Measurements from ENCODE around the gene USP22. TPM values are rescaled to one million over a fixed set of nuclear protein-coding genes. Genes with fewer than 3 reads are reported as not detected.
A peak's percentile ranks its signal among the peaks of the same experiment; 100 is the strongest.

USP22 gene
- total RNA-seq, 1 donor from 2014 or later = 192 TPM

DNA sequence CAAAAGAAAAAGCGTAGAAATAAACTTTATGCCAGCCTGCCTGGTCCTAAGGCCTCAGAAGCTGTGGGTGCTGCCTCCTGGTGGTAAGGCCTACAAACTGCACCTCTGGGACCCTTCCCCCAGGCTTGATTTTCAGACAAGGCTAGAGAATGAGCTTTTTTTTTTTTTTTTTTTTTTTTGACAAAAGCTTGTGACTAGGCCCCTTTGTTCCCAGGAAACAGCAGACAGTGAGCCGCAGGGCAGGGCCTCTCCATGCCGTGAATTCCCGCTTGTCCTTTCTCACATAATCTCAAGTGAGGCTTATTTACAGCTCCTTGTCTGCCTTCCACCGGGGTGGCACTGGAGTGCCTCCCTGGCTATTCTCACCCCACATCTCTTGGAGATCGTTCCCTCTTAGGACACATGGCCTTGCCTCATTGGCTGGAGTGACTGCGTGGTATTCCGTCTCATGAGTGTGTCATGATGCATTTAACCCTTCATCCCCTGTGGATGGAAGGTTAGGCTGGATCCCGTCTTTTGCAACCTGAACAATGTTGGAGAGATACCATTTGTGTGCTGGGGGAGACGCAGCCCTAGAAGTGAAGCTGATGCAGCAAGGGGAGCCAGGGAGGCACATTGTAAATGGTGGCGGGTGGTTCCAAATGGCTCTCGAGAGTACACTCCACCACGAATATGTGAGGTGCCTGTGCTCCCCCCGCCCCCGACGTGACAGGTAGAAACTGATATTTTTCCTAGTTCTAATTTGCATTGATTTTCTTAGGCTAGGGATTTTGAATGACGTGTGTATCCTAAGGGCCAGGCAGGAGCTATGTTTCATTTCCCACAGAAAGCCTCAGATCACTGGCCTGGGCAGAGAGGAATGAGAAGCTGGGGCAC lies 49.6 kb downstream of the USP22 start:
- Mint-ChIP-seq H3K4me1 (peaks cover 31% of the 10 kb centered on the region), H3K27me3 (ENCODE audit: insufficient read depth, low read depth) (peaks cover 8% of the 10 kb centered on the region), H3K36me3 (peaks cover 9% of the 10 kb centered on the region), H3K27ac (peak overlapping the region; percentile 94), H3K9me3 (no peaks in the 10 kb centered on the region), H3K4me3 (peak overlapping the region; percentile 38)
- H3K4me1 ChIP-seq = peaks cover 6% of the 10 kb centered on the region
- DNase-seq (ENCODE audit: low spot score) = peak; percentile 85
- H3K36me3 ChIP-seq = no peaks in the 10 kb centered on the region
- H3K4me3 ChIP-seq = no peak overlapping the region
- H3K27me3 ChIP-seq = no peaks in the 10 kb centered on the region
- H2AFZ ChIP-seq (replicated peaks) = no peak overlapping the region
- no peak overlapping the region for H3K9ac ChIP-seq
- H3K9me3 ChIP-seq (ENCODE audit: low read depth) = no peaks in the 10 kb centered on the region
- H3K27ac ChIP-seq = peak overlapping the region; percentile 65
- TF ChIP-seq EZH2phosphoT487 (IDR thresholded peaks at IDR 0.05) (no peak), EZH2 (IDR thresholded peaks at IDR 0.05) (no peak)
- TF ChIP-seq, protein P1, sequence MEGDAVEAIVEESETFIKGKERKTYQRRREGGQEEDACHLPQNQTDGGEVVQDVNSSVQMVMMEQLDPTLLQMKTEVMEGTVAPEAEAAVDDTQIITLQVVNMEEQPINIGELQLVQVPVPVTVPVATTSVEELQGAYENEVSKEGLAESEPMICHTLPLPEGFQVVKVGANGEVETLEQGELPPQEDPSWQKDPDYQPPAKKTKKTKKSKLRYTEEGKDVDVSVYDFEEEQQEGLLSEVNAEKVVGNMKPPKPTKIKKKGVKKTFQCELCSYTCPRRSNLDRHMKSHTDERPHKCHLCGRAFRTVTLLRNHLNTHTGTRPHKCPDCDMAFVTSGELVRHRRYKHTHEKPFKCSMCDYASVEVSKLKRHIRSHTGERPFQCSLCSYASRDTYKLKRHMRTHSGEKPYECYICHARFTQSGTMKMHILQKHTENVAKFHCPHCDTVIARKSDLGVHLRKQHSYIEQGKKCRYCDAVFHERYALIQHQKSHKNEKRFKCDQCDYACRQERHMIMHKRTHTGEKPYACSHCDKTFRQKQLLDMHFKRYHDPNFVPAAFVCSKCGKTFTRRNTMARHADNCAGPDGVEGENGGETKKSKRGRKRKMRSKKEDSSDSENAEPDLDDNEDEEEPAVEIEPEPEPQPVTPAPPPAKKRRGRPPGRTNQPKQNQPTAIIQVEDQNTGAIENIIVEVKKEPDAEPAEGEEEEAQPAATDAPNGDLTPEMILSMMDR (IDR thresholded peaks at IDR 0.05) = peak; percentile 87
- peaks cover 7% of the 10 kb centered on the region for H3F3A ChIP-seq (ENCODE audit: low read depth)
- H4K20me1 ChIP-seq (ENCODE audit: low read depth) = peaks cover 6% of the 10 kb centered on the region
- H3K4me2 ChIP-seq = peak overlapping the region; percentile 54
- no peaks in the 10 kb centered on the region for H3K79me2 ChIP-seq (ENCODE audit: low read depth)

DNA sequence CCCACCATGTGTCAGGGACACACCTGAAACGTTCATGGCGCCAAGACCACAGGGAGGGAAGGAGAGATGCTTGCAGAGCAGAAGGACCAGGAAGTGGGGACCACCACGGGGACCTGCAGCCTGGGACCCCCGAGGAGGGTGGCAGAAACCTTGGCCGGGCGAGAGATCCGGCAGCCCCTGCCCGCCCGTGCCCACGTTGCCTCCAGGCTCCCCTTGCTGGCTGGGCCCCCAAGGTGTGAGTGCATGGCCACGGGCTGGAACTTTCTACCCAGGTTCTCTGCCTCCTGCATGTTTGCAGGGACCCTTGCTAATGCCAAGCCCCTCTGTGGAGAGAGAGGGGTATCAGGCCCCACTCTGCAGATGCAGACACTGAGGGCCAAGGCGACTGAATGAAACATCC lies 50.4 kb downstream of the USP22 start:
- no peaks in the 10 kb centered on the region for H3K36me3 ChIP-seq
- no peaks in the 10 kb centered on the region for H3K27me3 ChIP-seq
- H4K20me1 ChIP-seq (ENCODE audit: low read depth) = no peaks in the 10 kb centered on the region
- Mint-ChIP-seq H3K4me1 (peaks cover 31% of the 10 kb centered on the region), H3K4me3 (no peak overlapping the region), H3K9me3 (no peaks in the 10 kb centered on the region), H3K27me3 (ENCODE audit: insufficient read depth, low read depth) (peaks cover 10% of the 10 kb centered on the region), H3K36me3 (peaks cover 9% of the 10 kb centered on the region), H3K27ac (no peak overlapping the region)
- TF ChIP-seq EZH2phosphoT487 (IDR thresholded peaks at IDR 0.05) (no peak), EZH2 (IDR thresholded peaks at IDR 0.05) (no peak)
- TF ChIP-seq, protein P1 (IDR thresholded peaks at IDR 0.05) = no peak
- peak overlapping the region; percentile 54 for H3K4me2 ChIP-seq
- no peak overlapping the region for H3K9ac ChIP-seq
- H2AFZ ChIP-seq (replicated peaks) = no peak overlapping the region
- H3K79me2 ChIP-seq (ENCODE audit: low read depth) = no peaks in the 10 kb centered on the region
- H3K9me3 ChIP-seq (ENCODE audit: low read depth) = no peaks in the 10 kb centered on the region
- no peak overlapping the region for H3K27ac ChIP-seq
- no peak for DNase-seq (ENCODE audit: low spot score)
- H3K4me1 ChIP-seq = peaks cover 6% of the 10 kb centered on the region
- H3K4me3 ChIP-seq = no peak overlapping the region
- peaks cover 7% of the 10 kb centered on the region for H3F3A ChIP-seq (ENCODE audit: low read depth)

DNA sequence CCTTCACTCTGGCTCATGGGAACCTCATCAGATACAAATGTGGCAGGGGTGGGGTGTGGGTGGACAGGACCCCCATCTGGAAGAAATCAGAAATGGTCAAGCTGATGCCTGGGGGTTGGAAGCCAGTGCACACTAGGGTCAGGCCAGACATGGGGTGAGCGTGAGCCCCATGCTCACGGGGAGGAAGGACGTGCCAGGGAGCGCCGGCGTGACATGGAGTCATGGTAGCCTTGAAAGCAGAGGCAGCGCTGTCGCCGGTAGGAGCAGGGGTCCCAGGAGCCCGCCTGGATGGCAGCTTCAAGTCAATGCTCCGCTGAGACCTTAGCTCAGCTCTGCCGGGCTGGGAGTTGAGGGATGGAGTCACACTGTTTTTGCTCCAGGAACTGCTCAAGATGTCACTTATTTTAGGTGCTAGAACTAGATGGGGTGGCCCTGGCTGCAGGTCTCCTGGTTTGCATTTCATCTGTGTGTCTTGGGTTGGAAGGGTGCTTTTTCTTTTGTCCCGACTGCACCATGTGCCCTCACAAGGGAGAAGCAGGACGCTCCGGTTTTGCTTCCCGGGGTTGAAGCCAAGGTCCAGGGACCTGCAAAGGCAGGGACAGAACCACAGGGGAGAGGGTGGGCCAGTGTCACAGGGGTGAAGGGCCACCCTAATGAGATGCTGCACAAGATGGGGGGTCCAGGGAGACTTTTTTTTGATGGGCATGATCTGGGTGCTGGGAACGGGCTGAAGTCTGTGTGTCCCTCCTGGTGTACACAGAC lies 51.4 kb downstream of the USP22 start:
- peaks cover 7% of the 10 kb centered on the region for H3F3A ChIP-seq (ENCODE audit: low read depth)
- no peak for DNase-seq (ENCODE audit: low spot score)
- H3K27ac ChIP-seq = no peak overlapping the region
- no peak overlapping the region for H3K4me3 ChIP-seq
- Mint-ChIP-seq H3K36me3 (peaks cover 19% of the 10 kb centered on the region), H3K27ac (peak overlapping the region; percentile 92), H3K4me1 (peaks cover 31% of the 10 kb centered on the region), H3K9me3 (peaks cover 2% of the 10 kb centered on the region), H3K27me3 (ENCODE audit: insufficient read depth, low read depth) (peaks cover 10% of the 10 kb centered on the region), H3K4me3 (no peak overlapping the region)
- no peak overlapping the region for H3K9ac ChIP-seq
- H3K4me2 ChIP-seq = no peak overlapping the region
- H3K4me1 ChIP-seq = peaks cover 6% of the 10 kb centered on the region
- no peak overlapping the region for H2AFZ ChIP-seq (replicated peaks)
- no peaks in the 10 kb centered on the region for H3K79me2 ChIP-seq (ENCODE audit: low read depth)
- peaks cover 6% of the 10 kb centered on the region for H3K36me3 ChIP-seq
- TF ChIP-seq EZH2 (IDR thresholded peaks at IDR 0.05) (no peak), EZH2phosphoT487 (IDR thresholded peaks at IDR 0.05) (no peak)
- TF ChIP-seq, protein P1 (IDR thresholded peaks at IDR 0.05) = no peak
- H4K20me1 ChIP-seq (ENCODE audit: low read depth) = no peaks in the 10 kb centered on the region
- no peaks in the 10 kb centered on the region for H3K9me3 ChIP-seq (ENCODE audit: low read depth)
- H3K27me3 ChIP-seq = no peaks in the 10 kb centered on the region

All from neural progenitor cell (in vitro differentiated cells).